HG02798 (cell line): ENCODE measurements around the gene PDCD4.
A peak's percentile ranks its signal among the peaks of the same experiment; 100 is the strongest.

Experiments used
- ATAC-seq: cut with Tn5 transposase; IDR thresholded peaks from one replicate; pipeline ENCODE4 v1.9.1; 2021; ENCODE audit warnings: mild to moderate bottlenecking; ENCODE audit not compliant: unreplicated experiment, poor library complexity

PDCD4 gene

DNA sequence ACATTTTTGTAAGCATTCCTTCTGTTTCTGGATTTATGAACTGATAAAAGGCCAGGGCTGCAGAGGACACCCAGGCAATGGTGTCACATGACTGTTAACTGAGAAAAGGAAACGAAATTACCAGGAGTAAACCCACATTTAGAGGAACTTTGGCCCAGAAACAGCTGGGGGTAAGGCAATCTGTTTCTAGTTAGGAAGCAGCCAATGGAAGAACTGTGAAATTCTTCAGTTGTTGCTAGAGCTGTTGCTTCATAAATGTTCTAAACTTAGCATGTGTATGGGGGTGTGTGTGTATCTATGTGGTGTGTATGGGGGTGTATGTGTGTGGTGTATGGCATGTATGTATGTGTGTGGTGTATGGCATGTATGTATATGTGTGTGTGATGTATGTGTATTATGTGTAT is 11.8 kb upstream of the PDCD4 start:
- ATAC-seq = no peak

DNA sequence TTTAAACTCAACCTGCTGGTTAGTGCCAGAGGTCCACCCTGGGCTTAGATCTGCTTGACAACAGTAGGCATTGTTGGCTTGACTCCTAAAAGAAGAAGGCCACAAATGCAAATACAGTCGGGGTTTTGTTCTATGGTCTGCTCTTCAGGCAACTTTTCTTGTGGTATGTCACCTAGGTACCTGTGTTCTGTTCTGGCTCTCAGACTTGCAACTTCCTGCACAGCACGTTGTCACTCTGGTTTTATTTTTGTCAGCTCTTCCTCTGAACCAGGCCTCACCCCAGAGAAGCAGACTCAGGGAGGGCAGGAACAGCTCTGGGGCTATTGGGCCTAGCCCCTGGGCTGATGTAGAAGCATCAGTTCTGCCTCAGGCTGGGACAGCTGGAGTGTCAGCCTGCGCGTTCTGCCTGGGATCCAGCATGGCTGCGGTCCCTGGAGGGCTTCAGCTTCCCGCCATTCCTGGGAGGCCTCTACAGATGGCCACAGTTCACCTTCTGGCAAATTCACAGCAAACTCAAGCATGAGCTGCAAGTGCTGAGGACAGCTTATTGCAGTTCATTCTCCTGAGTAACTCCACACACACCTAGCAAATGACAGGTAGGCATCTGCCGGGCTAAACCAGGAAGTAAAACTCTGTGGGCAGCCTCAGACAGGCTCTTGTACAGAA is 11.0 kb upstream of the PDCD4 start:
- peak; percentile 61 for ATAC-seq

DNA sequence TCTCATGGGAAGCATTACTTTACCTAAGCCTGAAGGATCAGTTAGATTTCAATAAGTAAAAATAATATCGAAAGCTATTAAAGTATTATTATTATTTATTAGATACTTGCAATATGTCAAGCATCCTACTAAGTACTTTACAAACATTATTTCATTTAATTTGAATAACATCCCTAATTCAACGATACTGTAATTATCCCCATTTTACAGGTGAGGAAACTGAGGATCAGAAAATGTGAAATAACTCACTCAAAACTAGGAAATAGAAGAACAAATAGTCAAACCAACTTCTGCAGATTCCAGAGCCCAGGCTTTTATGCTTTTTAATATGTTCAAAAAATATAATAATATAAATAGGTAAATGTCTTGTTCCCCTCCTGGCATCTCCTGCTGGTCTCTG is 10.3 kb upstream of the PDCD4 start:
- no peak for ATAC-seq

DNA sequence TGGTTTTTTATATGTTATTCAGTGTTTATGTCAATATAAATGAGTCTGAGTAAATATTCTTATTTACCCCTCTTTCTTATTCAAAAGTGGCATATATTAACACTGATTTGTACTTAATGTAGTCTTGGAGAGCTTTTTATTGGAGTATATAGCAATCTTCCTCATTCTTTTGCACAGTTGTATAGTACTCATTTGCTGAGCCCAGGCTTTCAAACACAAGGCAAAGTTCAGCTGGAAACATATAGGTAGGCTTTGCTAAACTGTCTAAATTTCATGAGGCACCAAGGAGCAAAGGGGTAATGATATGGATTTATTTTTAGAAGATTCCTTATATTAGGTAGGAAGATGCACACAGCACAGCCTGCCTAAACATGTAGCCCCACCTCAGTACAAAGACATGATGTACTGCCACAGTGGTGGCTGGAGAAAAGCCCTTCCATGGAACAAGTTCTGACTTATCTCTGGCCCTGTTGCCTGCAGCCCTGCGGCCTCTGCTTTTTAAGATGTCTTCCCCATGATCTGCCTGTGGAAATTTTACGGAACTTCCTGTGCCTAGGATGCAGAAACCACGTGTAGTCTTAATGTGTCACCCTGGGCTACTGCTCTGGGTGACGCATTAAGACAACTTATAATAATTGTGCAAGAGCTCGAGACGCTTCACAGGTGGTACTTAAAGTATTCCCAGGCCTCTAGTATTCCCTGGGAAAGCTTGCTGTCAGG is 9.6 kb upstream of the PDCD4 start:
- ATAC-seq = no peak

DNA sequence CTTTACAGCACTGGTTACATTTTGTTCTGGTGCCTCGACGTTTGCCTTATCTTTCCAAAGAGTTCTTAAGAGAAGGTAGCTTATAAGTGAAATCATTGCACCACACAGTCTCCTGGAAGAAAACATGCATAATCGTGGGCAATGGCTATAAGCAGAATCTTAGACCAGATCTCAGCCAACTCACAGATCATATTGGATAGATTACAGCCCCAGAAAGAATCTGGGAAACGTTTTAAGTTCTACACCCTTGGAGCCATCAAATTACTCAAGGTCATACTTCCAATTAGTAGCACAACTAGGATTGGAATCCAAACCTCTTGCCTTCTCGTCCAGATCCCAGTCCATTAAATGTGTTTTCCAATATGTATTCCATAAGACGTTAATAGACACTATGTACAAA is 8.8 kb upstream of the PDCD4 start:
- ATAC-seq = no peak

DNA sequence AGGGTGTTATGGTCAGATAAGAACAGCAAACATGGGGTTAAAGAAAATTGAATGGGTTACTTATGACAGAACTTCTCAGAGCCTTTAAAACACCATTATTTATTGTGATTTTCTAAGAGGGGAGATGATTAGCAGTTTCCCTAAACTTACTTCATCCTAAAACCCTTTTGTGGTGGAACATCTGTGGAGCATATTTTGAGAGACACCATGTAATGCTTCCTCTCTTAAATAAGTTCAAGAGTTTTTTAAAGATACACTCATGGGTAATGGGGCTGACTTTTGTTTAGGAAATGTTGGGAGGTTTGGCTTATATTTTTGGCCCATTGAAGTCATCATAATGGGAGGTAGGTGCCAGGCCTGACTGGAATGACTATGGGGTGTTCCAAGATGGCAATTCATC is 8.4 kb upstream of the PDCD4 start:
- no peak for ATAC-seq

DNA sequence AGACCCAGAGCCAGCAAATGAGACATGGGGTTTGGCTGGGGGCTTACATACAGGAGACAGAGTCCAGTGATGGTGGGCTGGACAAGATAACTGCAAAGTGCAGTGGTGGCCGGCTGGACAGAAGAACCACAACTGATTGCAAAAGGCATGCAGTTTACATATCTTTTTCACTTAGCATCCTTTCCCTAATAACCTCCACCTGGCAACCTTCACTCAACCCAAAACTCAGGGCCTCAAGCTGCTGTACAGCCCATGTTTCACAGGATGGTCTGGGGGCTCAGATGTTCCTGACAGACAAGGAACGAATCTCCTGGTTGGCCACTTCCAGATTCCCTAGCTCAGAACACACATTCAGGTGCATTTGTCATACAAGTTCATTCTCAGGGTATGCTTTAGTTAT is 7.8 kb upstream of the PDCD4 start:
- no peak for ATAC-seq

DNA sequence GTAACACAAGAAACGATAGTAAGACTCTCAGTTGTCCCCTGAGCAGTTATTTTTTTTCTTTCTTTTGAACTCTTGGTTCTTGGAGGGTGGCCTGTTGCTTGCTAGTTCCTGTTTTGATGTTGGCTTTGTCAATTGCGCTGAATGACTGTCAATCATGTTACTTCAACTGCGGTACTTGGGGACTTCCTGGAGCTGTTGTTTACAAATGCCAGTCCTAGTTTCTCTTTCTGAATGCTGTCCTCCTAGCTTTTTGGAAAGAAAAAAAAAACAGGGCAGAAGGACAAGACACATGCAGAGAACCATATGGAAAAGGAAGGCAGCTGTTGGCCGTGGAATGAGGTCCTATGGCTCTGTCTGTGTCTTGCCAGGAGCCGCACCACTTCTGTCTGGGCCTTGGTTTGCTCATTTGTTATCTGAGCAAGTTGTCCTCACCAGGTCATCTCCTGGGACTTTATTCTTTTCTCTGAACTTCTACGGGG is 7.0 kb upstream of the PDCD4 start:
- peak; percentile 68 for ATAC-seq

DNA sequence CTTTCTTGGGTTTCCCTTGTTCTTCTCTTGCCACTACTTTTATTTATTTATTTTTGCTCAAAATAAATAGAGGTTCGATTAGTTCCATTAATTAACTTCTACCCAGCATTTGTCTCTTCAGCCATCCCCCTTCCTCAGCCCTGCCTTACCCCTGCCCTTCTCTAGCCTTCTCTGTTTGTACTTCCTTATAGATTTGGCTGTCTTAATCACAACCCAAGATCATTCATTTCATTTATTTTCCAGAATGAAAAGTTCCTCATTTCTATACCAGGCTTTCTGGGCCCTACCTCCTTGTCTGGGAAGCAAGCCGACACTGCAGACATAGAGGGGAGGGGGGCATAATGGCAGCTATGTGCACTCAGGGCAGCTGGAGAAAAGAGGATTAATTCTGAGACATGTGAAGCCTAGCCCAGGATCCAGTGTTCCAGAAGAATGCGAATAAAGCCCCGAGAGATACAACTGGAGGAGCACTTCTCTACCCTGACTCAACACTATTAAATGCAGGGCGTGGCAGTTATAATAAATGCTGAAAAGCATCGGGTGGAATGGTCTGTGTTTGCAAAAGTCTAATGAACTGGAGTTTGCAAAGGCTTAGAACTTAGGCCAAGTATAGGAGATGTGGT is 6.4 kb upstream of the PDCD4 start:
- no peak for ATAC-seq

DNA sequence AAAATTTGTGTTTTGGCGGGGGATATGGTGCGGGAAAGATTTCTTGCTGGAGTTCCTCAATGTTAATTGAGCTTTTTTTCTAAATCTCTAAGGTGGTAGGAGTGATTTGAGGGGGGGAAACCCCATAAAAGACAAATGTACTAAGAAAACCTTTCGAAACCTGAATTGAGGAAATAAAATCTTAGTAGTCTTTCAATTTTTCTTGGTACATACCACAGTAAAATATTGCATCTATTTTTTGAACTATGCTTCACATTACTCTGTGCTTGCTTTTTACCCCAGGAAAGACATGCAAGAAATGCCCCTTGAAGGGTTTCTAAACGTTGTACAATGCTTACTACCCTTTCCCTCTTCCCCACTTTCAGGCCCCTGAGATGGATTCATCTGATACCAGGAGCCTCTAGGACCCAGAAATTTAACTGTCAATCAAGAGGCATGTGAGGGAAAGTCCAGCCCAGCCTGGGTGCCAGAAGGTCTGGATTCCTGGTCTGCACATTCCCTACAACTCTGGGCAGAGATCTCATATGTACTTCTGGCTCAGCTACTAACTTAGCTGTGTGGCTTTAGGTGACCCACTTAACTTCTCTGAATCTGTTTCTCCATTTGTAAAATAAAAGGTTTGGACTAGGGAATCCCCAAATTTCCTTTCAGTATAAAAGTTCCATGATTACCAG is 5.8 kb upstream of the PDCD4 start:
- peak; percentile 17 for ATAC-seq

DNA sequence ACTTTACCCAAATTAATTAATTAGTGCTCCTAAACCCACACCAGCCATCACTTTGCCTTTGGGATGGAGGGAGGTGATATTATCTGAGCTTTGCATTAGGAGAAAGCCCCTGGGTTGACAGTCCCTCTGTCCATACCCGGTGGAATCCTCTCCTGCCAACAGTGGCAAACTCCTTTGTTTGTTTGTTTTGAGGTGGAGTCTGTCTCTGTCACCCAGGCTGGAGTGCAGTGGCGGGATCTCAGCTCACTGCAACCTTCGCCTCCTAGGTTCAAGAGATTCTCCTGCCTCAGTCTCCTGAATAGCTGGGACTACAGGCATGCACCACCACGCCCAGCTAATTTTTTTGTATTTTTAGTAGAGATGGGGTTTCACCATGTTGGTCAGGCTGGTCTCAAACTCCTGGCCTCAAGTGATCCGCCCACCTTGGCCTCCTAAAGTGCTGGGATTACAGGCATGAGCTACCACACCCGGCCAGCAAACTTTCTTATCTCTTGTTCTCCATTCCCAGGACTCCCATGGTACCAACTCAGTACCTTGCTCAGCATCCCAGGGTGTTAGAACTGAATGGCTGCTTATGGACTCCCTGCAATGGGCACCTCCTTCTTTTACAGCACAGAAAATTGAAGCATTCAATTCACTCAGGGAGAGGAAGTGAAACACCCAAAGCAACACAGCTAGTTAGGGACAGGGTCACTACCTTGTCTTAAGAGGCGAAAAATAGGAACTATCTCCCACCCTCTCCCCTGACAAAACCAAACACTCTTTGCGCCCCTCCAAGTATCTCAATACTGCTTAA is 4.5 kb upstream of the PDCD4 start:
- peak; percentile 30 for ATAC-seq

DNA sequence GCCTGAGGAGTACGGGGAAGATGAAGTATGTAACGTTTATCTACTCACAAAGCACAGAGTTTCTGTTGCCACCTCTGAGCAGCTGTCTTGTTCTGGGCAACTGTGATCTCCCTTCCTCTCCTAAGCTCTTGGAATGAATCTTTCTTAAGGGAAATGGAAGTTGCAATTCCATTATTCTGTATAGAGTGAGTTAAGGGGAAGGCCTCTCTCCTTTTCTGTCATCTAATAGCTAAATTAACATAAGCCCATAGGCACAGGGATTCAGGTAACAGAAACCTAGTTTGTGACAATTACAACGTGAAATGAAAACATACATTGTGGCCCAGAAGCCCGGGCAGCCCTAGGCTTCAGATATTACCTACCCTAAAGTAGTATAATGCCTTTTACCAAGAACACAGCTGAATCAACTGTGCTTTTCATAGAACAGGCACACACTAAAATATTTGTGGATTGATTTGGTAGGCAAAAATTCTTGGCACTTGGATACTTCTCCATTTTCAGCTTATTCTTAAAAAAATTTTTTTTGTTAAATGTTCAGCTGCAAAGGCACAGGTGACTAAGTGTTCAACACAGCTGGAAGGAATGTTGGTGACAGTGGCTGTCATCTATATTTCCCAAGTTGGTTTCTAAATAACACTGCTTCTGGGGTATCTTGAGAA is 3.8 kb upstream of the PDCD4 start:
- no peak for ATAC-seq

DNA sequence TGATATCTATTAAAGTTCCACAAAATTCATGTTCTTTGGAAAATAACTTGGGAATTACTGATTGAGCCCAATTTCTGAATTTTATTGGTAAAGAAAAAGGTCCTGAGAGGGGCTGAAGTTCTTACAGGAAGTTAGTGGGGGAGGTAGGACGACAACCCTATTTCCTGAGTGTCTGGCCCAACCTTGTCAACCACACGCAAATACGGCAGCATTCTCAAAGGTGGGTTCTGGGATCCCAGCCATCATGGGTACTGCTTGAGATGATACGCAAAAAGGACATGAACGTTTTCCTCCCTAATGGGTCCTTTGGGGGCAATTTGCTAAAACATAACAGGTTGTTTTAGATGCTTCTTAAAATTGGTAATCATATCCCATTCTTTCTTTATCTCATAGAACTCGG is 2.7 kb upstream of the PDCD4 start:
- ATAC-seq = no peak

DNA sequence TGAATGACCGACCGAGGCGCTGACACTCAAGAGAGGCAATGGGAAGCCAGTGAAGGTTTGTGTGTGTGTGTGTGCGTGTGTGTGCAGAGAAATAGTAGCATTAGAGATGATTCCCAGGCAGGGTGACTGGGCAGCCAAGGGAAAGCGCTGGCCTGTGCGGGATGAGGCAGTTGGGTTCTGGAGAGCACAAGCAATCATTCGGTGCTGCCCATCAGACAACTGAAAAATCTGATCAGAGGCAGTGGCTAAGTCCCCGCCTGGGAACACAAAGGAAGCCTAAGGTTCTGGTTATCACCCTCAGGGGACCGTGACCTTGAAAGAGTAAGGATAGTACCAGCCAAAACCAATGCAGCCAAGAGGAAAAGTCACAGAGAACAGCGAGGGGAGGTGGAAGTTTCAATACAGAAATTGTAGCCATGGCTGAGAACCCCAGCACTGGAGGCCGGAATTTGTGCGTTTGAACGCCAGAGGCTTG is 868 bp upstream of the PDCD4 start:
- no peak for ATAC-seq

DNA sequence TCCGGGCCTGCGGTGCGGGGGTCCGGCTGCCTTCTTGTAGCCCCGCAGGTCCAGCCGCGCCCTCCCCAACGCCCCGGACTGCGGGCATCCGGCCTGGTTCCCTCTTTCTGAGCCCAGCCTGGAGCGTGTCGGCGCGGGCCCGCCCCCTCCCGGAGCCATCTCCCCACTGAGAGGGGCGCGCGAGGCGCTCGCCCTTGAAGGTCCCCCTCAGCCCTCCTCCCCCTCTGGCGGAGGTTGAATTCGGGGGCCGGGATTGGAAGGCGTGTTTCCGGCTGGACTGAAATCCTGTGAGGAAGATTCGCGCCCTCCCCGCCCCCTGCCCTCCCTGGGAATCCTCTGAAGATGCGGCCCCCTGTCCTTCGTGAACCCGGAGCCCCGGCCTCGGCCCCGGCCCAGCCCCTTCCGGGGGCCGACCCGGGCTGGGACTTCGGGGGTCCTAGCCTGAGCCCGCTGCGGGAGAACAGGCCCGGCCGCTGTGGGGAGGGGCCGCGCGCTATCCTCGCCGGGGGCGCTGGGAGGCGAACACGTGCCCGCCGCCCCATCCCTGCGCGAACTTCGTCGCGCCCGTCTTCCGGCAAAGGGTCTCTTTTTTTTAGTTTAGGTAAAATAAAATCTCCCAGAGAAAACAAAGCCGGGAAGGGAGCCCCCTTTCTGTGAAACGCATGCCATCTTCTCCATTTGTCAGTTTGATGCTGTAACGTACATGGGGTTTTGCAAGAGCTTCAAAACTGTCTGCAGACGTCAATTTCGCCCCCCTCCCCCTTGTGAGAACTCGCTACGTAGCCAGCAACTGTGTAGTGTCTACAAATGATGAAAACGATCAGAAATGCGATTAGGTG is 636 bp downstream of the PDCD4 start:
- peak; percentile 39 for ATAC-seq

DNA sequence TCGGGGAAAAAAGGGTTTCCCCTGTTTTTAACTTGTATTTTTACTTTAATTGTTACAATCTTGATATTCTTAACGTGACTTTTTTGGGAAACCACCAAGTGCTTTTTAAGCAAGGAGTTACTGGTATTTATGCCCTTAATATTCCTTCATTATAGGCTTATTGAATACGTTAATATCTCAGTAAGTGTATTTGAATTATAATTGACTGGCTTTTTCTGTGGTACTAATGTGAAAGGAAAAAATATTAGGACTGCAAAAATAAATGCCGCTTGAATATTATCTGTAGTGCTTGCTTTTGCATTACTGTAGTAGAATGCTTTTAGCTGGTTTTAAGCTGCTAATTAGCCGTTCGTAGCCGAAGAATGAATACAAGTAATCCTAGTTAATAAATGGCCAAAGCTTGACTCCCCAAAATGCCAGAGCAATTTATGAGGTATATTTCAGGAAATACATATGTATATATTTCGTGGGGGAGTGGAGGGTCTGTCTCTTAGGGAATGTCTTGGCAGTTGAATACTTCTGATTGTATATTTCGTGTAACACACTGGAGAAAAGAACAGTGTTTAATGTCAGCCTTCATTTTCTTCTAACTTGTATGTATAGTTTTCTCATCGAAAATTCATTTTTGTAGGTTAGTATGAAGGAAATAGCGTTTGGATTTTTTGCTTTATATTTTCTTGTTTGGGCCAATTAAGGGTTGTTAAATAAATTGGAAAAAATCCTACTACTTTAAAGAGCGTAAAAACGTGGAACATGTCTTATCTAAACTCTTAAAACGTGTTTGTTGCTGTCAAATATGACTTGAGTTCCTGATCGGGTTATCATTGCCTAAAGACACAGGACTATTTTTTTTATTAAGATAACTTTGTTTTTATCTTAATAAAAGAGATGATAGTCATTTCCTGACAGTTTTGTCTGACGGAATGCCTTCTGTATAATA is 1.5 kb downstream of the PDCD4 start:
- ATAC-seq = no peak

DNA sequence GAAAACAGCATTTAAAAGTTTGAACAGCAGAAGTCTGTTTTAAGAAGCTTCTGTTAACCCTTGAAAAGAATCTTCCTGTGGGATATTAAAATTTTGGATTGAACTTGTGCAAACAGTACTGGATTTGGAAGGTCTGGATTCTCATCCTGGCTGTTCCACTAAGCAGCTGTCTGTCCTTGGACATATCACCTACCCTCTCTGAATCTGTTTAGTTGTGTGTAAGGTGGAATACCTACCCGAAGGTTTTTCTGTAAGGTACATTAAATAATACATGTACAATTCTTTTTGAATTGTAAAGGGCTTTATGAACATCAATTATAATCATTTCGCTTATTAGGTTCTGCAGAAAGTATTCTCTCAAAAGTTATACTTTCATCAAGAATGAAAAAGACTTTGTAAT is 2.2 kb downstream of the PDCD4 start:
- ATAC-seq = no peak

DNA sequence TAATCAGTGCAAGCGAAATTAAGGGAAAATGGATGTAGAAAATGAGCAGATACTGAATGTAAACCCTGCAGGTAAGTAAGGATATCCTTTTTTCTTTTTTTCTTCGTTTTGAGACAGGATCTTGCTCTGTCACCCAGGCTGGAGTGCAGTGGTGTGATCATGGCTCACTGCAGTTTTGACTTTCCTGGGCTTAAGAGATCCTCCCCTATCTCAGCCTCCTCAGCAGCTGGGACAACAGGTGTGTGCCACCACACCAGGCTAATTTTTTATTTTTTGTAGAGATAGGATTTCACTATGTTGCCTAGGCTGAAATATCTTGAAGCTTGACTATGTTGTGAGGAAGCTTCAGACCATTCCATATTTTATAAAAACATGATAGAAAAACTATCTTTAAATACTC is 4.3 kb downstream of the PDCD4 start:
- ATAC-seq = no peak
